Measurements from ENCODE around the gene FBXL20. TPM values are rescaled to one million over a fixed set of nuclear protein-coding genes. Genes with fewer than 3 reads are reported as not detected.

FBXL20 gene
- total RNA-seq, 1 experiment from 2014 or later, result 8.2 TPM

Other genes with a start within 250 kb of the FBXL20 start
- 0.11 TPM in 1 of 2 replicates, not detected in the other for gene PLXDC1, start 250.0 kb downstream of the FBXL20 start, total RNA-seq (2014; rRNA removed; shearing (Covaris generic))
- gene ARL5C, start 235.5 kb downstream of the FBXL20 start, total RNA-seq (2014; rRNA removed; shearing (Covaris generic)), result not detected in 2 replicates
- gene CACNB1, start 204.0 kb downstream of the FBXL20 start, total RNA-seq (2014; rRNA removed; shearing (Covaris generic)), result 0.89 and 1.0 TPM in 2 replicates
- gene RPL19, start 201.3 kb downstream of the FBXL20 start, total RNA-seq (2014; rRNA removed; shearing (Covaris generic)), result 2,153 and 2,499 TPM in 2 replicates
- 0.06 TPM in 1 of 2 replicates, not detected in the other for gene STAC2, start 175.7 kb downstream of the FBXL20 start, total RNA-seq (2014; rRNA removed; shearing (Covaris generic))
- 8.4 and 9.5 TPM in 2 replicates for gene MED1, start 49.6 kb upstream of the FBXL20 start, total RNA-seq (2014; rRNA removed; shearing (Covaris generic))
- 16.2 and 19.1 TPM in 2 replicates for gene CDK12, start 59.9 kb upstream of the FBXL20 start, total RNA-seq (2014; rRNA removed; shearing (Covaris generic))
- not detected in 2 replicates for gene NEUROD2, start 206.3 kb upstream of the FBXL20 start, total RNA-seq (2014; rRNA removed; shearing (Covaris generic))
- not detected in 2 replicates for gene PPP1R1B, start 225.3 kb upstream of the FBXL20 start, total RNA-seq (2014; rRNA removed; shearing (Covaris generic))
- 10.5 and 27.0 TPM in 2 replicates for gene STARD3, start 235.5 kb upstream of the FBXL20 start, total RNA-seq (2014; rRNA removed; shearing (Covaris generic))